HEK293 (cell line): ENCODE data around the gene SEPTIN5.

Source experiments
- ZNF114 ChIP-seq: fragments of 450-650 bp; formaldehyde crosslinking; IDR thresholded peaks from 2 replicates; pipeline ENCODE4 v1.5.0; 2017; ENCODE audit warnings: missing biosample characterization, missing genetic modification characterization
- ZNF423 ChIP-seq: fragments of 450-650 bp; formaldehyde crosslinking; IDR thresholded peaks from 2 replicates; pipeline ENCODE4 v1.5.1; 2016; ENCODE audit warnings: missing biosample characterization, missing genetic modification characterization
- TF ChIP-seq, protein P1 (sequence below): fragments of 450-650 bp; formaldehyde crosslinking; IDR thresholded peaks from 2 replicates; pipeline ENCODE4 v1.5.1; 2016; ENCODE audit warnings: missing biosample characterization, missing genetic modification characterization
- TF ChIP-seq, protein P2 (sequence below): fragments of 450-650 bp; formaldehyde crosslinking; IDR thresholded peaks from 2 replicates; pipeline ENCODE4 v1.5.1; 2016; ENCODE audit warnings: missing biosample characterization, missing genetic modification characterization

- TF ChIP-seq, protein P1, sequence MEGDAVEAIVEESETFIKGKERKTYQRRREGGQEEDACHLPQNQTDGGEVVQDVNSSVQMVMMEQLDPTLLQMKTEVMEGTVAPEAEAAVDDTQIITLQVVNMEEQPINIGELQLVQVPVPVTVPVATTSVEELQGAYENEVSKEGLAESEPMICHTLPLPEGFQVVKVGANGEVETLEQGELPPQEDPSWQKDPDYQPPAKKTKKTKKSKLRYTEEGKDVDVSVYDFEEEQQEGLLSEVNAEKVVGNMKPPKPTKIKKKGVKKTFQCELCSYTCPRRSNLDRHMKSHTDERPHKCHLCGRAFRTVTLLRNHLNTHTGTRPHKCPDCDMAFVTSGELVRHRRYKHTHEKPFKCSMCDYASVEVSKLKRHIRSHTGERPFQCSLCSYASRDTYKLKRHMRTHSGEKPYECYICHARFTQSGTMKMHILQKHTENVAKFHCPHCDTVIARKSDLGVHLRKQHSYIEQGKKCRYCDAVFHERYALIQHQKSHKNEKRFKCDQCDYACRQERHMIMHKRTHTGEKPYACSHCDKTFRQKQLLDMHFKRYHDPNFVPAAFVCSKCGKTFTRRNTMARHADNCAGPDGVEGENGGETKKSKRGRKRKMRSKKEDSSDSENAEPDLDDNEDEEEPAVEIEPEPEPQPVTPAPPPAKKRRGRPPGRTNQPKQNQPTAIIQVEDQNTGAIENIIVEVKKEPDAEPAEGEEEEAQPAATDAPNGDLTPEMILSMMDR (tag by site-specific recombination), result no peak
- TF ChIP-seq ZNF114 (tag by site-specific recombination) (no peak), ZNF423 (tag by site-specific recombination) (no peak)
- TF ChIP-seq, protein P2, sequence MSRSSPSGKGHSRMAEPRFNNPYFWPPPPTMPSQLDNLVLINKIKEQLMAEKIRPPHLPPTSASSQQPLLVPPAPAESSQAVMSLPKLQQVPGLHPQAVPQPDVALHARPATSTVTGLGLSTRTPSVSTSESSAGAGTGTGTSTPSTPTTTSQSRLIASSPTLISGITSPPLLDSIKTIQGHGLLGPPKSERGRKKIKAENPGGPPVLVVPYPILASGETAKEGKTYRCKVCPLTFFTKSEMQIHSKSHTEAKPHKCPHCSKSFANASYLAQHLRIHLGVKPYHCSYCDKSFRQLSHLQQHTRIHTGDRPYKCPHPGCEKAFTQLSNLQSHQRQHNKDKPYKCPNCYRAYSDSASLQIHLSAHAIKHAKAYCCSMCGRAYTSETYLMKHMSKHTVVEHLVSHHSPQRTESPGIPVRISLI (tag by site-specific recombination), result no peak
Observed at GRCh38 chr22:19753996-19754700, 39.8 kb downstream of the SEPTIN5 start.
